ENCODE measurements around the gene SH3PXD2A.

Gene SH3PXD2A

GRCh38 chr10:103660364-103661197 is 194.8 kb downstream of the SH3PXD2A start:
- peak; percentile 25 for TF ChIP-seq CTCF (conservative IDR thresholded peaks at IDR 0.05; ENCODE audit: control insufficient read depth, insufficient read depth, low read depth, low read length)
- peak; percentile 55 for DNase-seq (ENCODE audit: low read depth)
- peak overlapping the region; percentile 69 for H3K4me3 ChIP-seq (ENCODE audit: control insufficient read depth, low read depth, low read length)

GRCh38 chr10:103659674-103660363 is 195.6 kb downstream of the SH3PXD2A start:
- TF ChIP-seq CTCF (conservative IDR thresholded peaks at IDR 0.05; ENCODE audit: control insufficient read depth, insufficient read depth, low read depth, low read length) = peak; percentile 26
- H3K4me3 ChIP-seq (ENCODE audit: control insufficient read depth, low read depth, low read length) = peak overlapping the region; percentile 69
- DNase-seq (ENCODE audit: low read depth) = peak; percentile 86

- TF ChIP-seq CTCF (conservative IDR thresholded peaks at IDR 0.05; ENCODE audit: control insufficient read depth, insufficient read depth, low read depth, low read length) = no peak
- DNase-seq (ENCODE audit: low read depth) = no peak
- no peak overlapping the region for H3K4me3 ChIP-seq (ENCODE audit: control insufficient read depth, low read depth, low read length)
Measured at GRCh38 chr10:103658049-103658577, 197.3 kb downstream of the SH3PXD2A start.

- no peak for TF ChIP-seq CTCF (conservative IDR thresholded peaks at IDR 0.05; ENCODE audit: control insufficient read depth, insufficient read depth, low read depth, low read length)
- H3K4me3 ChIP-seq (ENCODE audit: control insufficient read depth, low read depth, low read length) = no peak overlapping the region
- no peak for DNase-seq (ENCODE audit: low read depth)
Measured at GRCh38 chr10:103657061-103657591, 198.2 kb downstream of the SH3PXD2A start.

- no peak for DNase-seq (ENCODE audit: low read depth)
- TF ChIP-seq CTCF (conservative IDR thresholded peaks at IDR 0.05; ENCODE audit: control insufficient read depth, insufficient read depth, low read depth, low read length) = no peak
- H3K4me3 ChIP-seq (ENCODE audit: control insufficient read depth, low read depth, low read length) = no peak overlapping the region
Measured at GRCh38 chr10:103654925-103655324, 200.5 kb downstream of the SH3PXD2A start.

- TF ChIP-seq CTCF (conservative IDR thresholded peaks at IDR 0.05; ENCODE audit: control insufficient read depth, insufficient read depth, low read depth, low read length) = no peak
- no peak overlapping the region for H3K4me3 ChIP-seq (ENCODE audit: control insufficient read depth, low read depth, low read length)
- DNase-seq (ENCODE audit: low read depth) = no peak
Measured at GRCh38 chr10:103653581-103654037, 201.8 kb downstream of the SH3PXD2A start.
